Activated CD8-positive, alpha-beta memory T cell treated with anti-CD3 and anti-CD28 coated beads for 1 hour (primary cell): ENCODE measurements around the gene ADD3.

ENCODE experiments used
- DNase-seq, 2 donors: peaks; one replicate each; pipeline ENCODE4 v3.0.0-alpha.2; 2020; ENCODE audit warnings: low read depth in 1 of 2; ENCODE audit errors: extremely low read depth in 1 of 2

Gene ADD3

DNA sequence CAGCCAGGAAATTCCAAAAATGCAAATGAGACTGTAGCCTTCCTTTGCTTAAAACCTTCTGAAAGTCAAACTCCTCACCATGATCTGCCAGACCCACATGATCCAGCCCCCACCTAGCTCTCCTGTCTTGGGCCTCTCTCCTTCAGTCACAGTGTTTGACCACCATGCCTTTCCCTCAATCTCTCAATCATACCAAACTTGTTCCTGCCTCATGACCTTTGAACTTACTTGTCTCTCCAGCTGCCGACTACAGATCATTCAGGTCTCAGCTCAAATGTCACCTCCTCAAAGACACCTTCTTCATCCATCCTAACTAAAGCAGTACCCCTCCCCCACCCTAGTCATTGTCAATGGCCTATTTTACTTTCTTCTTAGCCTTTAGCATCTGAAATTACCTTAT lies 9.3 kb upstream of the ADD3 start:
- no peak for DNase-seq

DNA sequence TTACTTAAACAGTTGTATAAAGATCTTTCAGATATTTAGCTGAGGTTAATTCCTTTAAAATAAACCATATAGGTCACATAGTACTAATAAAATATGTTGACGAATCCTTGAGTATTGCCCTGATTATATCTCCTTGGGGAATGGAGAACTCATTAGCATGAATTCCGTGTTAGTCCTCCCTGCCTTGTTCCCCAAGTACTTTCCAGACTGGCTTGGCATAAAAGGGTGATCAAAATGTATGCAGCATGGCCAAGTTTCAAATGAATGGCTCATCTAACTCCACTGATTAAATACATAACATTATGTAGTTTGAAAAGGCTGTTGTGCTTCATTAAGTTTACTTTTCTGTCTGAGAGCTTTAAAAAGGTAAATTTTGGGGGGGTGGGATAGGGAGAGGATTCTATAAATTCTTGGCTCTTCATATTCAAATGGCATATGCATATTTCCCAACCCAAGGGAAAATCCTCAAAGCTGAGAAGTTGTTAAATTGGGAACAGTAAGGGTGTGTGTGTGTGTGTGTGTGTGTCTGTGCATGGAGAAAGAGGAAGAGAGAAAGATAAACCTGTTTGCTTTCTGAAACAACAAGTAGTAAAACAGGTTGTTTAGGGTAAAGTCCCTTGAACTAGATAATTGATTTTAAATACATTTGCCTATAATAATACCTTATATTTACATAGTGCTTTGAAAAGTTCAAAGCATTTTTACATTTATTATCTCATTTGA lies 4.8 kb upstream of the ADD3 start:
- DNase-seq: no peak

- no peak for DNase-seq
Observed at GRCh38 chr10:110003524-110003885, 4.3 kb upstream of the ADD3 start.

GRCh38 chr10:110005719-110006118 lies 2.1 kb upstream of the ADD3 start:
- no peak for DNase-seq

- DNase-seq: no peak
Observed at GRCh38 chr10:110006358-110007160, 1.2 kb upstream of the ADD3 start.

DNA sequence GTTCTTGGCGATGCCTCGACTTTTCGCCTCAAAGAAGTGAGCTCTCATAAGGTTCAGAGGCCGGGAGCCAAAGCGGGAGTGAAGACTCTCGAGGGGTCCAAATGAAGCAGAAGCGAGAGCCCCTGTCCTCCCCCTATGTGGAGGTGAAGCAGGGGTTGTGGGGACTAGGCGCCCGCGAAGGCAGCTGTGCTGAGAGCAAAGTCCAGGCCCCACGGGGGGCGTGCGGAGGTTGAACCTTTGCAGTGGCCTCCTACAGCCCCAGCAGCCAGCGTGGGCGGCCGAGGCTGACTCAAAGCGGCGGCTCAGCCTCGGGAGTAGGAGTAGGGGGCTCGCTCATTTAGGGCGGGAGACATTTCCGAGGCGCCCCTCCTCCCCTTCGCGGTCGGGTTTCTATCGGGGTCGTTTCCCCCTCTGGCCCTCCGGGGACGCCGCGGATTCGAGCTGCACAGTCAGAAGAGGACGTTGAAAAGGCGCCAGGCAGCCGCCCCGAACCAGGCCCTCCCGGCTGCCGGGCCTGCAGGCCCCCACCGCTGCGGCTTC lies 553 bp upstream of the ADD3 start:
- DNase-seq: no peak

GRCh38 chr10:110008518-110009339 lies 945 bp downstream of the ADD3 start:
- no peak for DNase-seq

DNA sequence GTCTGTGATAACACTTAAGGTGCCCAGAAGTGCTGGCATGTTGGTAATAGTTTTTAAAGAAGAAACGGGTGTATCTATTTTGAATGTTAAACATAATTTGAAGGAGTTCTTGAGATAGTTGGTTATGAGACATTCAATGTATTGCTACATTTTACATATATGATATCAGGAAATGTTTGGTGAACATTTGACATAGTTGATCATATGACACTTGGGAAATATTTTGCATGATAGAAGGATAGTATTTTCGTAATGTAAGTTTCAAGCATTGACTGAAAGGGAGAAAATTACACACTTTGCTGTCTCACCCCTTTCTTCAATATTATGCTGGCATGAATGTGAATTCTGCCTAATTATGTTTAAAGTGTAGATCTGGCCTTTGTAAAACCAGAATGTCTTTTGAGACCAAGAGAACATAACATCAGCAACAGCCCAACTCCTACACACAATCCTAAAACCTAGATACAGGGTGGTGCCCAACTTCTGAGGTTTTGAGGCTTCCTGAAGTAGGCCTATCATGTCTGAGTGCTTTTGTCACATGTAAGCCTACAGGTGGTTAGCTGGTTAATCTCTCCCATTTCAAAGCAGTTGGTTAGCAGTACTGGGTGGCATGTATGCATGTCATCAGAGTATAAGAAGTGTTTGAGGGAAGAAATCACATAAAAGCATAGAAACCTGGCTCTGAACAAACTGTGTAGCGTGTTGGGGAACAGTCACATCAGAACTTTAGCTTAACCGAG lies 2.1 kb downstream of the ADD3 start:
- peak in 1 of 2 donors; percentile 16 for DNase-seq

- no peak for DNase-seq
Observed at GRCh38 chr10:110010486-110011378, 2.9 kb downstream of the ADD3 start.

DNA sequence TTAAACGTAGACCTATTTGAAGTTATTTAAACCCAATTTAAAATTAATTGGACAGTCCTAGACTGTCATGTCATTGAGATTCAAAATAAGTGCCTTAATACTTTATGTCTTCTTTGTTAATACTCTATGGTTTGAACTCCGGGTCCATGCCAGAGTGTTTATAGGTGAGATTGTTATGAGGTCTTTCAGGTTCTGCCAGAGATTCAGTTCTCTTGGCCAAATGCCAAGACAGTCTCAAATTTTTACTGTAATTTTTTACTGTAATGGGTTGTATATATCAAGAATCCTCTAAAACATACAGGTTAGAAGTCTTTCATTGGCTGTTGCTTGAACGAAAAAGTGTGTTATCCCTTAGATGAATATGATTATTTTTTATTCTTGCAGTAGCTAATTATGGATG lies 3.9 kb downstream of the ADD3 start:
- no peak for DNase-seq

DNA sequence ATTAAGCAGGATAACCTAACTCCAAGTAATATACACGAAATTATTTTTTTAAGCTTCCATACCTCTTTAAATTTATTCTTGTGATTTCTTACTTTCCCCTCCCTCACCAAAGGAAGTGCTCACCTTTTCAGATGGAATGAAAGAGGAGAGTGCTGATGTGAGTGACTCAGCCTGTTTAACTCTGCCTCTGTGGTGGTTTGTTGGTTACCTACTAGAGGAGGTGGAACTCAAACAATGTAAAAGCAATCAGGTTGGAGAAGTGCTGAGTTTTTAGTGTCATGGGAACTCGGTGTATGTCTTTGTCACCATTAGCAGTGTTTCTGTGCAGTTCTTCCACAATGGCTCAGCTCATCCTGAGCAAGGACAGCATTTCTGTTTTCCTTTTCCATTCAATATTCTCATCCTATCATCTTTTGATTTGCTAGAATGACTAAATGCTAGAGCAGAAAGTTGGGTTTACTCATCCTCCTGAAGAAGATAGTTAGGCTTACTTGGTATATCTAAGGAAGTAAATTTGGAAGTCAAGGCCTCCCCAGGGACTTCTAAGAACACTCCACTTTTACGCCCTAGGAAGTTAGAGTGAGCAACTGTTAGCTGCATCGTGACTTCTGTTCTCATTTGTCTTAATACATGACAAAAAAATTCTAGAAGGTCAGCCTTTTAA lies 6.0 kb downstream of the ADD3 start:
- DNase-seq: no peak

GRCh38 chr10:110016039-110016438 lies 8.3 kb downstream of the ADD3 start:
- DNase-seq: no peak

DNA sequence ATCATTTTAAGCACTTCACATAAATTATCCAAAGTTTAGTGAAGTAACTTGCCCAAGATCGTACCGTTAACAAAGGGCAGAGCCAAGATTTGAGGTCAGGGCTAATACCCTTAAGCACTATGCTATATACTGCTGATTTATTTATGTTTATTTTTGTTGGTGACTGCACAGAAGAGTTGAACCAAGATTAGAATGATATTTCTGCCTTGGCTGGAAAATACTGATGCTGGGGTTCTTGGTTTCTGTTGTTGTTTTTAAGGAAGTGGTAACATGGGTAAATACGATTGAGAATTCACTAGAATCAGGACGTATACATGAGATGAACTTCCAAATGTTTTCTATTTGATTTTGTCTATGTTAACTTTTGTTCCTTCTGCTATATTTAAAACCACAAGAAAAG lies 9.3 kb downstream of the ADD3 start:
- DNase-seq: no peak

DNA sequence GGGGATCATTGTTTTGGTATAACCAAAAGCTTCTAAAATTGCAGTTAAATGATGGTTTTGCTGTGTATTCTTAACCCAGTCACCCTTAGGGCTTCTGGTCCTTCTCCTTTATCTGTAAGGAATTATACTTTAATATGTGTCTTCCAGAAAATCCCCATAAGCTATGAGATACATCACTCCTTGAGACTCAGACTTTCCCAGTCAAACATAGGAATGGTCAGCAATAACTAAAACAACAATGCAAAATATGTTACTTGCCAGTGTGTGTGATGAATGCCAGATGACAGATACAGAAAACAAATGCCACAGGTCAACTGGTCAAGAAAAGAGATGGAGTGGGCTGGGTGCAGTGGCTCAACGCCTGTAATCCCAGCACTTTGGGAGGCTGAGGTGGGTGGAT lies 10.1 kb downstream of the ADD3 start:
- no peak for DNase-seq

- no peak for DNase-seq
Observed at GRCh38 chr10:110020265-110020664, 12.5 kb downstream of the ADD3 start.

GRCh38 chr10:110022716-110023504 lies 15.1 kb downstream of the ADD3 start:
- no peak for DNase-seq

GRCh38 chr10:110023785-110024465 lies 16.1 kb downstream of the ADD3 start:
- no peak for DNase-seq

DNA sequence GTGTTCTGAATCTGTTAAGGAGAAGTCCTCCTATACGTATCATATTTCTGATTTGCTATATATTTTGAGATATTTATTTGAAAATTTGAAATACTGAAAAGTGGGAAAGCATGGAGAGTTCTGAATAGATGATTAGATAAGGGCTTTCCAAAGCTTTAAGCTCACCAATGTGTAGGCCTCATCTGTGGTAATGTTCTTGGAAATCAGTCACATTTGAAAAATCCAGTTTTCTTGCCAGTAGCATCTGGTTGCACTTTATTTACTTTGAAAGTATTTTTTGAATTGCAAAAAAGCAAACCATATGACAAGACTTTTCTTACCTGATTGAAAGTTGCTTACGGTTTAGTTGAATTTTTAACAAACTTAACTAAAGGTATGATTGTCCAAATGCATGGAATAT lies 21.7 kb downstream of the ADD3 start:
- DNase-seq: no peak
